Epithelial cell of proximal tubule (primary cell): Measurements from ENCODE around the gene CD8A. TPM values are rescaled to one million over a fixed set of nuclear protein-coding genes. Genes with fewer than 3 reads are reported as not detected.

Source experiments
- DNase-seq: peaks from one replicate; pipeline ENCODE4 v3.0.0-alpha.2; 2011; ENCODE audit warnings: low read depth
- H3K4me3 ChIP-seq: 2 replicates; pipeline ENCODE4 v1.5.1; 2011; ENCODE audit warnings: low read depth, mild to moderate bottlenecking, low read length
- total RNA-seq: library from RNA; depleted of rRNA; stranded (reverse); fragments of >200 nt; gene quantifications from 2 replicates; pipeline ENCODE4 v1.2.3, GENCODE V29; 2015
- TF ChIP-seq, protein P1 (sequence below): conservative IDR thresholded peaks from 2 replicates; pipeline ENCODE4 v1.5.1; 2012; ENCODE audit warnings: low read depth, mild to moderate bottlenecking, low read length

CD8A gene
- total RNA-seq, 1 donor from 2014 or later: not detected

DNA sequence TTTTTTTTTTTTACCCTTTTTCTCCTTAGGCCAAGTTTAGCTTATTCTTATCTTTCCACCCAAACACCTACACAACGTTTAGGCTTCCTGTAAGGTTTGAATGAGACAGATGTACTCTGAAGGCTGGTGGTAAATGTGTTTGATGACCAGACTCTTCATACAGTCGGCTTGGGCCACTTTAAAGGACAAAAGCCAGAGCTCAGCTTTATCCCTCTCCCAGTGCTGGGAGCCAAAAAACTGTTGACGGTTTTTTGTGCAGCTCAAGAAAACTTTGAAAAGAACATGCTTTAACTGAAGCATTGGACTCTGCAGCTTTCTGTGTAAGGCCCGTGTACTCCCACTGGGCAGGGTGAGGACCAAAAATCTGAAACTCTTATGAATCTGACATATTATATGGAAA, 15.4 kb downstream of the CD8A start:
- no peak overlapping the region for H3K4me3 ChIP-seq
- TF ChIP-seq, protein P1, sequence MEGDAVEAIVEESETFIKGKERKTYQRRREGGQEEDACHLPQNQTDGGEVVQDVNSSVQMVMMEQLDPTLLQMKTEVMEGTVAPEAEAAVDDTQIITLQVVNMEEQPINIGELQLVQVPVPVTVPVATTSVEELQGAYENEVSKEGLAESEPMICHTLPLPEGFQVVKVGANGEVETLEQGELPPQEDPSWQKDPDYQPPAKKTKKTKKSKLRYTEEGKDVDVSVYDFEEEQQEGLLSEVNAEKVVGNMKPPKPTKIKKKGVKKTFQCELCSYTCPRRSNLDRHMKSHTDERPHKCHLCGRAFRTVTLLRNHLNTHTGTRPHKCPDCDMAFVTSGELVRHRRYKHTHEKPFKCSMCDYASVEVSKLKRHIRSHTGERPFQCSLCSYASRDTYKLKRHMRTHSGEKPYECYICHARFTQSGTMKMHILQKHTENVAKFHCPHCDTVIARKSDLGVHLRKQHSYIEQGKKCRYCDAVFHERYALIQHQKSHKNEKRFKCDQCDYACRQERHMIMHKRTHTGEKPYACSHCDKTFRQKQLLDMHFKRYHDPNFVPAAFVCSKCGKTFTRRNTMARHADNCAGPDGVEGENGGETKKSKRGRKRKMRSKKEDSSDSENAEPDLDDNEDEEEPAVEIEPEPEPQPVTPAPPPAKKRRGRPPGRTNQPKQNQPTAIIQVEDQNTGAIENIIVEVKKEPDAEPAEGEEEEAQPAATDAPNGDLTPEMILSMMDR: no peak
- DNase-seq: no peak

DNA sequence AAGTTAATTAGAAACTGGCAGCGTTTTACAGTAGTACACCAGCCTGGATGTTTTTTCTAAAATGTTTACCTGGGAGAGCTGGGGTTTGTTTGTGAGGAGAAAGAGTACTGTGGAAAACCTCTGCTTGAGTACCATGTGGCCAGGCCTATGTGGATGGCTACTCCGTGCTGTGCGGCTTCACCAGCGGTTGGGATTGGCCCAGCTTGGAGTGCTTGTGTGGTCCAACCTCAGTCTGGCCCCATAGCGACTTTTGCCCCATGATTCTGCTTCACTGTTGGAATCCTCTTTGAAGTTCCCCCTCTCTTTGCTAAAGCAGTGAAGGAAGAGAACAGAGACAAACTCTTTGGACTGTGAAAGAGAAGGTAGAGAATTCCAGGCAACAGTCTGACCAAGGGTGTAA, 15.9 kb downstream of the CD8A start:
- TF ChIP-seq, protein P1: no peak
- no peak overlapping the region for H3K4me3 ChIP-seq
- DNase-seq: no peak

DNA sequence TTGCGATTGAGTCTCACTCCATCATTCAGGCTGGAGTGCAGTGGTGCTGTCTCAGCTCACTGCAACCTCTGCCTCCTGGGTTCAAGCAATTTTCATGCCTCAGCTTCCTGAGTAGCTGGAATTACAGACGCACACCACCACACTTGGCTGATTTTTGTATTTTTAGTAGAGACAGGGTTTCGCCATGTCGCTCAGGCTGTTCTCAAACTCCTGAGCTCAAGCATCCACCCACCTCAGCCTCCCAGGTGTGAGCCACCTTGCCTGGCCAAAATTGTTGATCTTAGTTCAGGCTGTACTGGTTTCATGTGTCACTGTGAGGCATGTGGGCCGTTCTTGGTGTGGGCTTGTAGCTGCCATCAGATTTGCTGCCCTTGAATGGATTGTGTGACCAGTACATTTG, 18.1 kb downstream of the CD8A start:
- H3K4me3 ChIP-seq: no peak overlapping the region
- DNase-seq: no peak
- TF ChIP-seq, protein P1: no peak

DNA sequence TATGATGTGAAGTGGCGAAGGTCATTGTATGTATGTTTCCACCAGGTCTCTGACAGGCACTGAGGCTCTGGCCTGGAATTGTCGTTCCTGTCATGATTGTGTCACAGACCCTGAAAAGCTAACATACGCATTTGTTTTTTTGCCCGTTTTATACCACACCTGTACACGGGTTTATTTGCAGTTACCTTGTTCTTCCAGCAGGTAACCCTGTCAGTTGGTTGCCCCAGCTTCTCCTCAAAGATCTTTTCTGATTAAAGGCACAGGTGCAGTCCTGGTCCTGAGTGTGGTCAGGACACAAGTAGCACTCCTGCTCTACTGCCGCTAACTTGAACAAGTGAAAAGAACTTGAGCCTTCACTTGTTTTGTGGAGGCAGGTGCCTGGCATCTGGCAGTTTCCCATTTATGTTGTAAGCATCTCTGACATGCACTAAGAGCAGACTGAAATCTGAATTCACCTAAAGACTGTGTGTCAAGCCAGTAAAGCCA, 19.9 kb downstream of the CD8A start:
- H3K4me3 ChIP-seq: no peak overlapping the region
- no peak for DNase-seq
- TF ChIP-seq, protein P1: no peak

- no peak overlapping the region for H3K4me3 ChIP-seq
- DNase-seq: no peak
- TF ChIP-seq, protein P1: no peak
These were observed 20.9 kb downstream of the CD8A start for GRCh38 chr2:86769838-86770237.

DNA sequence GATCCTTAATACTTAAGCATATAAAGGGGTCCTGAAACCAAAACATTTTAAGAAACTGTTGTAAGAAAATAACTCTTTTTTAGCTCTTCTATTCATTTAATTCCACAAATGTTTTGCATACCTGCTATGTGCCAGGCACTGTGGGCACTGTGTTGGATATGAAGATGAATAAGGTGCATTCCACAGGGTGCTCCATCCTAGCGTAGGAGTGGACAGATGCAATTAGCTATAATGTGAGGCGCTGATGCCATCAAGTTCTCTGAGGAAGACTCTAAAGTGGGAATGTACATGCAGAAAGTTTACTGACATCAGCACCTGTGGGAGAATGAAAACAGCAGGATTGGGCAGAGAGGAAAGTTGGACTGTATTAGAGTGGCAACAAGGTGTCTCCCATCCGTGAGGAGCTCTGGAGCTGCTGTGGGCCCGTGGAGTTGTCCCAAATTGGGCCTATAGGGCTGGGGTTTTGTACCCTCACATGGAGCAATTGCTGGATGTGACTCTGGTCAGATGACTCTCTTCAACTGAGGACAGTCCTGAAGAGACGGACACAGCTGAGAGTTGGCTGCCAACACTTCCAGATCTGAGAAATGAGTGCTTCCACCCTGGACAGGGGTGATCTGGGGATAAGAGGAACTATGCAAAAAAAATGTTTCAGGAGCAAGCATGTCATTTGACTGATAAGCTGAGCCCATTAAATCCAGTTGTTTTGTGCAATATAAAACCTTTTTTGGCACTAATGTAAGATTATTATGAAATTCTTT, 22.3 kb downstream of the CD8A start:
- TF ChIP-seq, protein P1: no peak
- DNase-seq: no peak
- no peak overlapping the region for H3K4me3 ChIP-seq

DNA sequence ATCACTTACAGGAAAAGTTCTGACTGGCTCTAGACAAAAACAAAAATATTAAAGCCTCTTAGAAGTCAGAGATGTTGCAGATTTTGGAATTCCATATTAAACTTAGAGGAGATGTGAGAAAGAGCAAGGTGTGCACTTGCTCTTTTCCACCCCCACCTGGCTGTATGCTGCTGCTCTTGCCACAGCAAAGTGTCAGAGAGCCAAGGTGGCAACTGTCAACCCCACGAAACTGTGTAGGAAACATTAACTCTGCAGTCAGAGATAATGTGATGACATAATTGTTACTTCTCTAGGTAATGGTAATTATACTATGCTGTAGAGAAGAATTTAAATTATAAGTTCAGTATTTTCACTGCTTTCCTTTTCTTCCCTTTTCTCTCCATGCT, 25.4 kb downstream of the CD8A start:
- TF ChIP-seq, protein P1: no peak
- H3K4me3 ChIP-seq: no peak overlapping the region
- no peak for DNase-seq
